ENCODE measurements around the gene SECTM1. TPM values are rescaled to one million over a fixed set of nuclear protein-coding genes. Genes with fewer than 3 reads are reported as not detected.
"Not testable (repeated sequence)": the region's sequence is repeated elsewhere in the genome, so short reads cannot be mapped to it uniquely, and the experiment has no call there.

SECTM1 gene
- total RNA-seq, 2 donors from 2014 or later, result 3.1 to 7.7 TPM

GRCh38 chr17:82377924-82378740, 44.6 kb upstream of the SECTM1 start:
- no peaks in the 10 kb centered on the region for H3K9me3 ChIP-seq
- TF ChIP-seq, protein P1, sequence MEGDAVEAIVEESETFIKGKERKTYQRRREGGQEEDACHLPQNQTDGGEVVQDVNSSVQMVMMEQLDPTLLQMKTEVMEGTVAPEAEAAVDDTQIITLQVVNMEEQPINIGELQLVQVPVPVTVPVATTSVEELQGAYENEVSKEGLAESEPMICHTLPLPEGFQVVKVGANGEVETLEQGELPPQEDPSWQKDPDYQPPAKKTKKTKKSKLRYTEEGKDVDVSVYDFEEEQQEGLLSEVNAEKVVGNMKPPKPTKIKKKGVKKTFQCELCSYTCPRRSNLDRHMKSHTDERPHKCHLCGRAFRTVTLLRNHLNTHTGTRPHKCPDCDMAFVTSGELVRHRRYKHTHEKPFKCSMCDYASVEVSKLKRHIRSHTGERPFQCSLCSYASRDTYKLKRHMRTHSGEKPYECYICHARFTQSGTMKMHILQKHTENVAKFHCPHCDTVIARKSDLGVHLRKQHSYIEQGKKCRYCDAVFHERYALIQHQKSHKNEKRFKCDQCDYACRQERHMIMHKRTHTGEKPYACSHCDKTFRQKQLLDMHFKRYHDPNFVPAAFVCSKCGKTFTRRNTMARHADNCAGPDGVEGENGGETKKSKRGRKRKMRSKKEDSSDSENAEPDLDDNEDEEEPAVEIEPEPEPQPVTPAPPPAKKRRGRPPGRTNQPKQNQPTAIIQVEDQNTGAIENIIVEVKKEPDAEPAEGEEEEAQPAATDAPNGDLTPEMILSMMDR (IDR thresholded peaks at IDR 0.05), result no peak
- no peaks in the 10 kb centered on the region for H3K27me3 ChIP-seq
- no peak overlapping the region for H3K4me3 ChIP-seq
- peaks cover 0 to 4% of the 10 kb centered on the region in 2 donors for H3K4me1 ChIP-seq
- H3K27ac ChIP-seq, result no peak overlapping the region
- no peaks in the 10 kb centered on the region for H3K36me3 ChIP-seq
- no peak for DNase-seq (ENCODE audit: low spot score)

GRCh38 chr17:82377294-82377693, 43.7 kb upstream of the SECTM1 start:
- H3K36me3 ChIP-seq; DNase-seq (ENCODE audit: low spot score); H3K4me3 ChIP-seq; H3K9me3 ChIP-seq; H3K27ac ChIP-seq; H3K27me3 ChIP-seq: not testable (repeated sequence)
- H3K4me1 ChIP-seq, result peaks cover 0 to 10% of the 10 kb centered on the region in 2 donors

- Histone ChIP-seq H3K4me3 (no peak overlapping the region), H3K9me3 (no peaks in the 10 kb centered on the region), H3K4me1 (peaks cover 0 to 21% of the 10 kb centered on the region in 2 donors), H3K36me3 (no peaks in the 10 kb centered on the region), H3K27ac (no peak overlapping the region), H3K27me3 (peaks cover 0 to 13% of the 10 kb centered on the region in 2 donors)
- DNase-seq (ENCODE audit: low spot score), result no peak
- TF ChIP-seq, protein P1 (IDR thresholded peaks at IDR 0.05), result no peak
These were observed 42.6 kb upstream of the SECTM1 start for GRCh38 chr17:82376042-82376730.

DNA sequence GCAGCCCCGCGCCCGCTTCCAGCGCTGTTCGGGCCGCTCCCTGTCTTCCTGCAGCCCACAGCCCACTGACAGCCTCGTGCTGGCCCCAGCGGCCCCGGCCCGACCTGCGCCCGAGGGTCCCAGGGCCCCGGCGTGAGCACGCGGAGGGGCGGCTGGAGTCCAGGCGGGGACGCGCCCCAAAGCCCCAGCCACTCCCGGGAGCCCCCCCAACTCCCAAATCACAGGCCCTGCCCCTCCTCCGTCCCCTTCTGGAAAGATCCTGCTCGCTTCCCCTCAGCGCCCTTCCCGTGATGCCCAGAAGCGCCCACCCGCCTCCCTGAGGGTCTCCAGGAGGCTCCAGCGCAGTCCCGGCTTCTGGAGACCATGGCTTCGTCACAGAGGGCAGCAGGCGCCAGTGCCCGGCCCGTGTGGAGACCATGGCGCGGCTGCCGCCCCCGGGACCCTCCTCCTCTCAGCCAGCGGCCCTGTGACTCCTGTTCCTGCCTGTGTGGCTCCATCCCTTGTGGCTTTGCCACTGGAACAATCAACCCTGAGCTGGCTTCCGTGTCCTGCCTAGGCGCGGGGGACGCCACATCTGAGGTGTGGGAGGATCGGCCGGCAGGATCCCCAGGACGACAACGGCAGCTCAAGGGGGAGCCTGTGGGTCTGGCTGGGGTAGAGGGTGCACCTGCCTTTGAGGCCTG, 41.9 kb upstream of the SECTM1 start:
- H3K4me3 ChIP-seq, result no peak overlapping the region
- TF ChIP-seq, protein P1 (IDR thresholded peaks at IDR 0.05), result no peak
- H3K27ac ChIP-seq, result no peak overlapping the region
- no peak for DNase-seq (ENCODE audit: low spot score)
- no peaks in the 10 kb centered on the region for H3K9me3 ChIP-seq
- H3K27me3 ChIP-seq, result peaks cover 0 to 17% of the 10 kb centered on the region in 2 donors
- H3K36me3 ChIP-seq, result no peaks in the 10 kb centered on the region
- H3K4me1 ChIP-seq, result peaks cover 0 to 28% of the 10 kb centered on the region in 2 donors

DNA sequence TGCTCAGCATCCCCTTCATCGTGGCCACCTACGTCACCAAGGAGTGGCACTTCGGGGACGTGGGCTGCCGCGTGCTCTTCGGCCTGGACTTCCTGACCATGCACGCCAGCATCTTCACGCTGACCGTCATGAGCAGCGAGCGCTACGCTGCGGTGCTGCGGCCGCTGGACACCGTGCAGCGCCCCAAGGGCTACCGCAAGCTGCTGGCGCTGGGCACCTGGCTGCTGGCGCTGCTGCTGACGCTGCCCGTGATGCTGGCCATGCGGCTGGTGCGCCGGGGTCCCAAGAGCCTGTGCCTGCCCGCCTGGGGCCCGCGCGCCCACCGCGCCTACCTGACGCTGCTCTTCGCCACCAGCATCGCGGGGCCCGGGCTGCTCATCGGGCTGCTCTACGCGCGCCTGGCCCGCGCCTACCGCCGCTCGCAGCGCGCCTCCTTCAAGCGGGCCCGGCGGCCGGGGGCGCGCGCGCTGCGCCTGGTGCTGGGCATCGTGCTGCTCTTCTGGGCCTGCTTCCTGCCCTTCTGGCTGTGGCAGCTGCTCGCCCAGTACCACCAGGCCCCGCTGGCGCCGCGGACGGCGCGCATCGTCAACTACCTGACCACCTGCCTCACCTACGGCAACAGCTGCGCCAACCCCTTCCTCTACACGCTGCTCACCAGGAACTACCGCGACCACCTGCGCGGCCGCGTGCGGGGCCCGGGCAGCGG, 41.2 kb upstream of the SECTM1 start:
- DNase-seq (ENCODE audit: low spot score), result no peak
- TF ChIP-seq, protein P1 (IDR thresholded peaks at IDR 0.05), result no peak
- H3K27ac ChIP-seq, result no peak overlapping the region

More for the DNA sequence above, 41.2 kb upstream of the SECTM1 start:
- no peaks in the 10 kb centered on the region for H3K9me3 ChIP-seq
- H3K36me3 ChIP-seq, result no peaks in the 10 kb centered on the region
- H3K4me1 ChIP-seq, result peaks cover 0 to 30% of the 10 kb centered on the region in 2 donors
- peaks cover 0 to 17% of the 10 kb centered on the region in 2 donors for H3K27me3 ChIP-seq
- no peak overlapping the region for H3K4me3 ChIP-seq

Measured in right atrium auricular region (tissue), 2 donors.